ENCODE results near the gene GRM2. TPM values are rescaled to one million over a fixed set of nuclear protein-coding genes. Genes with fewer than 3 reads are reported as not detected.

GRM2 gene
- total RNA-seq, 4 donors from 2014 or later, result 0.16 to 0.27 TPM; not detected in 2

DNA sequence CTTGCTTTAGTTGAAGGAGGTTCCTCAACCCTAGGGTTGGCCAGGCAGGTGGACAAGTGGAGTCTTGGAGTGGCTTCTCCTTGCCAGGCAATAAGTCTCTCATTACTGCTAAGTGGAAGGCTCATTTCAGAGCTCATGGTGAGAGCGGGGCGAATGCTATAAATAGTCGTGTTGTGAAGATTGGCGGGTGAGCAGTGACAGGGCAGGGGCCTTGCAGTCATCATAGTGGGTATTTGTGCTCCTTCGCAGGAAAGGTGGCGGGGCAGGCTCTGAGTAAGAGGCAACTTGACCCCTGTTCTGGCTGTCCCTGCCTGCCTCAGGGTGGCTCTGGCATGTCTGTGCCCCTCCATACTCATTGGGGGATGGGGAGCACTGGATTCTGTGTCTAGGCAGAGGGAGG is 8.7 kb upstream of the GRM2 start:
- H3K27me3 ChIP-seq, result no peaks in the 10 kb centered on the region
- H3K9me3 ChIP-seq, result no peaks in the 10 kb centered on the region
- intact Hi-C loops (cut with DNase I; ENCODE audit: low total_unique reads), result no loop called here
- H3K36me3 ChIP-seq, result peaks cover 0 to 32% (median 15%) of the 10 kb centered on the region in 4 donors
- H3K27ac ChIP-seq, result no peak overlapping the region
- H3K4me3 ChIP-seq, result no peak overlapping the region
- DNase-seq, result no peak
- TF ChIP-seq POLR2A (IDR thresholded peaks at IDR 0.05) (no peak), EP300 (IDR thresholded peaks at IDR 0.05; ENCODE audit: low read depth) (no peak), POLR2AphosphoS5 (IDR thresholded peaks at IDR 0.05) (no peak)
- TF ChIP-seq, protein P1, sequence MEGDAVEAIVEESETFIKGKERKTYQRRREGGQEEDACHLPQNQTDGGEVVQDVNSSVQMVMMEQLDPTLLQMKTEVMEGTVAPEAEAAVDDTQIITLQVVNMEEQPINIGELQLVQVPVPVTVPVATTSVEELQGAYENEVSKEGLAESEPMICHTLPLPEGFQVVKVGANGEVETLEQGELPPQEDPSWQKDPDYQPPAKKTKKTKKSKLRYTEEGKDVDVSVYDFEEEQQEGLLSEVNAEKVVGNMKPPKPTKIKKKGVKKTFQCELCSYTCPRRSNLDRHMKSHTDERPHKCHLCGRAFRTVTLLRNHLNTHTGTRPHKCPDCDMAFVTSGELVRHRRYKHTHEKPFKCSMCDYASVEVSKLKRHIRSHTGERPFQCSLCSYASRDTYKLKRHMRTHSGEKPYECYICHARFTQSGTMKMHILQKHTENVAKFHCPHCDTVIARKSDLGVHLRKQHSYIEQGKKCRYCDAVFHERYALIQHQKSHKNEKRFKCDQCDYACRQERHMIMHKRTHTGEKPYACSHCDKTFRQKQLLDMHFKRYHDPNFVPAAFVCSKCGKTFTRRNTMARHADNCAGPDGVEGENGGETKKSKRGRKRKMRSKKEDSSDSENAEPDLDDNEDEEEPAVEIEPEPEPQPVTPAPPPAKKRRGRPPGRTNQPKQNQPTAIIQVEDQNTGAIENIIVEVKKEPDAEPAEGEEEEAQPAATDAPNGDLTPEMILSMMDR (IDR thresholded peaks at IDR 0.05), result no peak
- H3K4me1 ChIP-seq, result no peaks in the 10 kb centered on the region
- in situ Hi-C loops (cut with MboI; ENCODE audit: low pct_ligation_motif_present in 1 of 4, low pct_unique_long_range_greater_than_20kb in 1 of 4, low sequenced_read_pairs in 3 of 4), result loop anchor here in 1 of 4 donors (25.0 kb wide), 1 partner anchor 311 kb away; the partner anchor contains the start of genes MANF and RBM15B
- WGBS, 2 donors (ENCODE audit: low coverage in 1 of 2), result 95% methylated on average over 6 of the region's 6 CpGs; no CpG with 5 or more reads in 1 of the 2 donors

DNA sequence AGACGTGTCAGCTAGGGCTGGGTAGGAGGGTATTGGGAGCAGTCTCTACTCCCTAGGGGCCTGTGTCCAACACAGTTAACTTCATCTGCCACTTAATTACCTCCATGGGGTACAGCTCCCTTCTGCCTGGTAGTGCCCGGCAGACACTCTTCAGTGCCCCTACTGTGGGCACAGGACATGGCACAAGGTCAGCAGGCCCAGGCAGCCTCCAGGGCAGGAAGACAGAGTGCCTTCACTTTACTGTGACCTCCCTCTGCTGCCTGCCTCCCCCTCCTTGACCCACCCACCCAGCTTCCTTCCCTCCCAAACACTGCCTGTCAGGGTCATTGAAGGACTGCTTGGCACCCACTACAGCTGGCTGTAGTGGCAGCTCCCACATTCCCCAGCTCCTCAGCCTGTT is 6.5 kb upstream of the GRM2 start:
- Histone ChIP-seq H3K4me1 (no peaks in the 10 kb centered on the region), H3K27ac (no peak overlapping the region), H3K9me3 (no peaks in the 10 kb centered on the region), H3K36me3 (peaks cover 0 to 27% (median 13%) of the 10 kb centered on the region in 4 donors), H3K4me3 (no peak overlapping the region), H3K27me3 (no peaks in the 10 kb centered on the region)
- no peak for DNase-seq
- TF ChIP-seq EP300 (IDR thresholded peaks at IDR 0.05; ENCODE audit: low read depth) (no peak), POLR2AphosphoS5 (IDR thresholded peaks at IDR 0.05) (no peak), POLR2A (IDR thresholded peaks at IDR 0.05) (no peak)
- TF ChIP-seq, protein P1 (IDR thresholded peaks at IDR 0.05), result no peak
- intact Hi-C loops (cut with DNase I; ENCODE audit: low total_unique reads), result no loop called here
- in situ Hi-C loops (cut with MboI; ENCODE audit: low pct_ligation_motif_present in 1 of 4, low pct_unique_long_range_greater_than_20kb in 1 of 4, low sequenced_read_pairs in 3 of 4), result no loop called here
- WGBS, 2 donors (ENCODE audit: low coverage in 1 of 2), result 100% methylated on average over 2 of the region's 2 CpGs; no CpG with 5 or more reads in 1 of the 2 donors

DNA sequence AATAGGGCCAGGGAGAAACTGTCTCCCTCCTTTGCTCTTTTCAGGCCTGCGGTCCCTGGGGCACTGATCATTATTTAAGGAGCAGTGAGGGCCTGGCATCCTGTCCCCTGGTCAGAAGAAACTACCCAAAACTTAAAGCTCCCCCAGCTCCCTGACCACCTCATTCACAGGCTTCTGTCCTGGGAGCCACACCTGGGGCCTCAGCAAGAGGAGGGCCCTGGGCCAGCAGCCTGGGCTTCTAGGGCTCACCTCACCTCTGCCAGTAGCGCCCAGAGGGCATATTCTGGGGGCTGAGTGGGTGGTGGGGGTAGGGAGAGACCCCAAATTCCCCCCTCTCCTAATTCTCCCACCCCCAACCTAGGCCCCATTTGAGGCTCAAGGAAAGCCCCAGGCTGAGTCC is 4.7 kb upstream of the GRM2 start:
- Histone ChIP-seq H3K4me3 (no peak overlapping the region), H3K4me1 (peaks cover 0 to 5% (median 3%) of the 10 kb centered on the region in 4 donors), H3K27me3 (no peaks in the 10 kb centered on the region), H3K27ac (no peak overlapping the region), H3K9me3 (no peaks in the 10 kb centered on the region), H3K36me3 (peaks cover 0 to 23% (median 10%) of the 10 kb centered on the region in 4 donors)
- intact Hi-C loops (cut with DNase I; ENCODE audit: low total_unique reads) (no loop called here), in situ Hi-C loops (cut with MboI; ENCODE audit: low pct_ligation_motif_present in 1 of 4, low pct_unique_long_range_greater_than_20kb in 1 of 4, low sequenced_read_pairs in 3 of 4) (no loop called here)
- WGBS, 2 donors (ENCODE audit: low coverage in 1 of 2), result 94% methylated on average over 2 of the region's 2 CpGs; no CpG with 5 or more reads in 1 of the 2 donors
- DNase-seq, result no peak
- TF ChIP-seq, protein P1 (IDR thresholded peaks at IDR 0.05), result no peak
- TF ChIP-seq POLR2A (IDR thresholded peaks at IDR 0.05) (no peak), EP300 (IDR thresholded peaks at IDR 0.05; ENCODE audit: low read depth) (no peak), POLR2AphosphoS5 (IDR thresholded peaks at IDR 0.05) (no peak)

DNA sequence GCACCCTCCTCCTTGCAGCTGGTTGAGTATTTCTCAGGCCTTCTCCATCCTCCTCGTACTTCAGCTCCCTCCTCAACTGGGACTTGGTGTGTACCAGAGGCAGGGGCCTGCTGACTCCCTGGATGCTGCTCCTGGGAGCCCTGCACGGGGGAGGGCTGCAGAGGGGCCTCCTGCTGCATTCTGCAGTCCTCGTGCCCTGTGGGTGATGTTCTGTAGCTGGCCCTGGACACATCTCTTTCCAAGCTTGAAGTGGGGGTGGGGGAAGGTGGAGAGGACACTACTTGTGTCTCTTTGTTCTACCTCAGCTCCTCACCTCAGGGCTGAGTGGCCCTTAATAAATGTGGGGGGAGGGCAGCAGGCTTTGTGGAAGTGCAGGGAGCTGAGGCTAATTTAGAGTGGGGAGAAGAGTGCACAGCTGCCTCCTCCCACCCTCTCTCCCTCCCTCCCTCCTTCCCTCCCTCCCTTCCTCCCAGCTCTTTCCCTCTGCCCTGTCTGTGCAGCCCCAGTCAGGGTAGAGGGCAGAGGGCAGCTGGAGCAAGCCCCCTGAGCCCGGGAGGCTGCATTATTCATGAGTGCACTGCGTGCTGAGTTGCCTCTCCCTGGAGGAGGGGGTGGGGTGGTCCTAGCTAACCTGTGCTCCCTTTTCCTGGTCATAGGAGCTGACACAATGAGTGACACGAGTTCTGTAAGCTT is 3.7 kb upstream of the GRM2 start:
- intact Hi-C loops (cut with DNase I; ENCODE audit: low total_unique reads), result no loop called here
- Histone ChIP-seq H3K4me3 (no peak overlapping the region), H3K27ac (no peak overlapping the region), H3K36me3 (peaks cover 0 to 20% (median 9%) of the 10 kb centered on the region in 4 donors), H3K9me3 (no peaks in the 10 kb centered on the region), H3K27me3 (peaks cover 4% of the 10 kb centered on the region), H3K4me1 (peaks cover 0 to 8% (median 5%) of the 10 kb centered on the region in 4 donors)
- no peak for DNase-seq
- TF ChIP-seq POLR2A (IDR thresholded peaks at IDR 0.05) (no peak), EP300 (IDR thresholded peaks at IDR 0.05; ENCODE audit: low read depth) (no peak), POLR2AphosphoS5 (IDR thresholded peaks at IDR 0.05) (no peak)
- TF ChIP-seq, protein P1 (IDR thresholded peaks at IDR 0.05), result no peak
- in situ Hi-C loops (cut with MboI; ENCODE audit: low pct_ligation_motif_present in 1 of 4, low pct_unique_long_range_greater_than_20kb in 1 of 4, low sequenced_read_pairs in 3 of 4), result no loop called here
- WGBS, 2 donors (ENCODE audit: low coverage in 1 of 2), result 68% methylated on average over 5 of the region's 6 CpGs; no CpG with 5 or more reads in 1 of the 2 donors

All from transverse colon (tissue), 4 donors.